Peyer's patch (tissue), 4 donors: ENCODE results near the gene SUPT3H.

ENCODE experiments used
- POLR2A ChIP-seq, 2 donors: fragments of 450-650 bp; IDR thresholded peaks; one replicate each; pipeline ENCODE4 v1.5.1; 2017; ENCODE audit warnings: antibody characterized with exemption in 2 of 2, mild to moderate bottlenecking in 2 of 2, moderate library complexity in 2 of 2
- TF ChIP-seq, protein P1 (sequence below), 6 experiments: fragments of 450-650 bp in 4 of 6; fragments of 200-600 bp in 2 of 6; sonication (generic) in 1 of 6; IDR thresholded peaks; one replicate each; pipeline ENCODE4 v1.5.1; 2017 to 2019; ENCODE audit warnings: antibody characterized with exemption in 6 of 6, mild to moderate bottlenecking in 3 of 6, moderate library complexity in 1 of 6

DNA sequence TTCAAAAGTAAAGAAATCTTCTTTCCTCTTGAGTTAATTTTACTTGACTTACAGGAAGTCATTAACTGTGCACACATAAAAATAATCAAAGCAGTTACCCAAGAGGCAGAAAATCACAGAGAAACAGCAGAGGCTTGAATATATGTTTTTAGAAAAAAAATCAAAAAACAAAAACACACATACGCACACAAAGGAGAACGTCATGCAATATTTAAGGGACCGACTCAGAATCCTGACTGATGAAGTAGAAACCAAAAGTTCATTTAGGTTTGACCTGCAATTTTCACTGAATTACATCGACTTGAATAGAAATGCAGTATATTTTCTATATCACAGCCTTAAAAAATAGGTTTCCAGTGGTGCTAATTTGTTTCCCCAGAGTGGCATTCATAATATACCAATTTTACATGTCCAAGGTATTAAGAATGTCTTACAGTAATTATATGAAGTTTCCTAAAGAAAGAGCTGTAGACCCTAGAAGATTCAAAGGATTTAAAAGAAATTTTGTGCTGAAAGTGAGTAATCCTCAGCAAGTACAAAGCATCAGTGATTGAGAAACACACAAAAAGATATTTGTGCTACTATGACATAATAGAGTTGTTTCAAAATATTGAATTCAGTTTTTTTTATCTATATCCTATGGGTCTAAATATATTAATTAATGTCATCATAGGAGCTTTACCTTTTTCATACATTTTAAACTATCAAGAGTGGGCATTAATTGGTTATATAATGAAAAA, 408.1 kb downstream of the SUPT3H start:
- TF ChIP-seq, protein P1, sequence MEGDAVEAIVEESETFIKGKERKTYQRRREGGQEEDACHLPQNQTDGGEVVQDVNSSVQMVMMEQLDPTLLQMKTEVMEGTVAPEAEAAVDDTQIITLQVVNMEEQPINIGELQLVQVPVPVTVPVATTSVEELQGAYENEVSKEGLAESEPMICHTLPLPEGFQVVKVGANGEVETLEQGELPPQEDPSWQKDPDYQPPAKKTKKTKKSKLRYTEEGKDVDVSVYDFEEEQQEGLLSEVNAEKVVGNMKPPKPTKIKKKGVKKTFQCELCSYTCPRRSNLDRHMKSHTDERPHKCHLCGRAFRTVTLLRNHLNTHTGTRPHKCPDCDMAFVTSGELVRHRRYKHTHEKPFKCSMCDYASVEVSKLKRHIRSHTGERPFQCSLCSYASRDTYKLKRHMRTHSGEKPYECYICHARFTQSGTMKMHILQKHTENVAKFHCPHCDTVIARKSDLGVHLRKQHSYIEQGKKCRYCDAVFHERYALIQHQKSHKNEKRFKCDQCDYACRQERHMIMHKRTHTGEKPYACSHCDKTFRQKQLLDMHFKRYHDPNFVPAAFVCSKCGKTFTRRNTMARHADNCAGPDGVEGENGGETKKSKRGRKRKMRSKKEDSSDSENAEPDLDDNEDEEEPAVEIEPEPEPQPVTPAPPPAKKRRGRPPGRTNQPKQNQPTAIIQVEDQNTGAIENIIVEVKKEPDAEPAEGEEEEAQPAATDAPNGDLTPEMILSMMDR (IDR thresholded peaks at IDR 0.05) = no peak
- TF ChIP-seq POLR2A (IDR thresholded peaks at IDR 0.05) = no peak
